HCT116 (cell line): ENCODE results near the gene KAT6B.

Experiments
- CTCF ChIP-seq, 3 experiments: fragments of 200-600 bp in 1 of 3; sonication (generic) in 1 of 3; IDR thresholded peaks in 2 of 3; conservative IDR thresholded peaks in 1 of 3; 2 replicates each; pipeline ENCODE4 v1.5.1; 2012 to 2017; ENCODE audit warnings: low read depth in 2 of 3, low read length in 2 of 3, antibody characterized with exemption in 1 of 3, borderline replicate concordance in 1 of 3, control low read depth in 1 of 3, mild to moderate bottlenecking in 1 of 3, mixed read lengths in 1 of 3, mixed run types in 1 of 3, moderate library complexity in 1 of 3; ENCODE audit not compliant: insufficient read depth in 1 of 3
- EGR1 ChIP-seq: IDR thresholded peaks from 2 replicates; pipeline ENCODE4 v1.6.1; 2012; ENCODE audit warnings: low read depth
- EZH2 ChIP-seq: fragments of 200-600 bp; sonication (generic); IDR thresholded peaks from 2 replicates; pipeline ENCODE4 v1.6.1; 2017; ENCODE audit warnings: antibody characterized with exemption, mixed run types
- EZH2phosphoT487 ChIP-seq: fragments of 200-600 bp; IDR thresholded peaks from 2 replicates; pipeline ENCODE4 v1.6.1; 2018; ENCODE audit warnings: antibody characterized with exemption, borderline replicate concordance
- MAX ChIP-seq: IDR thresholded peaks from 2 replicates; pipeline ENCODE4 v1.6.1; 2012
- POLR2A ChIP-seq: IDR thresholded peaks from 2 replicates; pipeline ENCODE4 v1.7.0; 2011; ENCODE audit warnings: borderline replicate concordance; ENCODE audit not compliant: insufficient read depth, insufficient read length; ENCODE audit errors: extremely low read depth
- POLR2AphosphoS5 ChIP-seq: IDR thresholded peaks from 2 replicates; pipeline ENCODE4 v1.6.1; 2011; ENCODE audit warnings: mild to moderate bottlenecking, low read depth, low read length, moderate library complexity
- RAD21 ChIP-seq: IDR thresholded peaks from 2 replicates; pipeline ENCODE4 v1.6.1; 2012; ENCODE audit warnings: low read depth, mild to moderate bottlenecking
- SIN3A ChIP-seq: IDR thresholded peaks from 2 replicates; pipeline ENCODE4 v1.6.1; 2012; ENCODE audit warnings: low read depth
- SP1 ChIP-seq: IDR thresholded peaks from 2 replicates; pipeline ENCODE4 v1.6.1; 2012; ENCODE audit warnings: low read depth
- SRF ChIP-seq: IDR thresholded peaks from 2 replicates; pipeline ENCODE4 v1.6.1; 2012; ENCODE audit warnings: low read depth
- TCF7L2 ChIP-seq: IDR thresholded peaks from 2 replicates; pipeline ENCODE4 v1.7.0; 2011; ENCODE audit warnings: borderline replicate concordance, inconsistent platforms; ENCODE audit not compliant: insufficient read depth, insufficient read length; ENCODE audit errors: extremely low read depth
- YY1 ChIP-seq: IDR thresholded peaks from 2 replicates; pipeline ENCODE4 v1.6.1; 2011; ENCODE audit warnings: low read length, low read depth, moderate library complexity, mild to moderate bottlenecking; ENCODE audit not compliant: insufficient replicate concordance; ENCODE audit errors: extremely low read depth
- ZNF274 ChIP-seq: fragments of 200-500 bp; sonication (Bioruptor generic); IDR thresholded peaks from 2 replicates; pipeline ENCODE4 v1.6.1; 2014; ENCODE audit warnings: mild to moderate bottlenecking, low read depth, low read length, inconsistent platforms

GRCh38 chr10:74810087-74810486, 16.3 kb upstream of the KAT6B start:
- TF ChIP-seq POLR2A (no peak), EZH2 (no peak), CTCF (IDR thresholded peaks at IDR 0.05 in 2 of 3, conservative IDR thresholded peaks at IDR 0.05 in 1 of 3; ENCODE audit: borderline replicate concordance in 1 of 3, insufficient read depth in 1 of 3, low read depth in 2 of 3, low read length in 2 of 3) (no peak), POLR2AphosphoS5 (no peak), SIN3A (no peak), EZH2phosphoT487 (no peak), MAX (no peak), TCF7L2 (no peak), SRF (no peak), ZNF274 (no peak), EGR1 (no peak), RAD21 (no peak), YY1 (no peak), SP1 (no peak)
